HG03460 (cell line): Measurements from ENCODE around the gene AFM.

Experiments
- ATAC-seq: cut with Tn5 transposase; IDR thresholded peaks from one replicate; pipeline ENCODE4 v1.9.1; 2021; ENCODE audit not compliant: unreplicated experiment

Gene AFM

DNA sequence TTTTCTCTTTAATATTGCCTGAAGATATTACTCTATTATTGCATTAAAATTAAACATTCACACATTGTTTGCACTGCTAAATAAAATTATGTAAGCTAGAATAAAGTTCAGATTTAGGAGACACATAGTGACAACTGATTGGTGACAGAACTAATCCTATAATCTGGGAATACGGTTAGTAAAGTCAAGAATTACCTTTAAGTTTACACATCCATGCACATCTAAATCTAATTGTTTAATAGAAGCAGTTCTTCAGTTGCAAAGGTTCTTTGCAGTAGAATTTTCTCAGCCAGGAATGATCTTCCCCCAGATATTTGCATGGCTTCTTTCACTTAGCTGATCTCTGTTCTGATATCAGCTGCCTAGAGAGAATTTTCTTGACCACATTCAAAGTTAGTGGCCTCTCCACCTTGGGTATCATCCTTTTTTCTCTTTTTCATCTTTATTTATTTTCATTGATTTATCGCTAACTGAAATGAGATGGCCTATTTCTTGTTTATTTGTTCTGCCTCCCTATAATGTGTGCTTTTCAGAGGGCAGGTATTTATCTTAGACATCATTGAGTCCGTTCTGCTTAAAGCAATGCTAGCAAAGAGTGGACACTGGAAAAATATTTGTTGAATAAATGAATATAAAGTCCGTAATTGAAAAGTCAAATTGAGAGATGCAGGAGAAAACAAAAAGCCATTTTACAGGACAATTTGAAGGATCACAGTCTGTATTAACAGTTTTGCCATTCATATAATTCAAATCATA is 32.9 kb upstream of the AFM start:
- ATAC-seq = no peak

DNA sequence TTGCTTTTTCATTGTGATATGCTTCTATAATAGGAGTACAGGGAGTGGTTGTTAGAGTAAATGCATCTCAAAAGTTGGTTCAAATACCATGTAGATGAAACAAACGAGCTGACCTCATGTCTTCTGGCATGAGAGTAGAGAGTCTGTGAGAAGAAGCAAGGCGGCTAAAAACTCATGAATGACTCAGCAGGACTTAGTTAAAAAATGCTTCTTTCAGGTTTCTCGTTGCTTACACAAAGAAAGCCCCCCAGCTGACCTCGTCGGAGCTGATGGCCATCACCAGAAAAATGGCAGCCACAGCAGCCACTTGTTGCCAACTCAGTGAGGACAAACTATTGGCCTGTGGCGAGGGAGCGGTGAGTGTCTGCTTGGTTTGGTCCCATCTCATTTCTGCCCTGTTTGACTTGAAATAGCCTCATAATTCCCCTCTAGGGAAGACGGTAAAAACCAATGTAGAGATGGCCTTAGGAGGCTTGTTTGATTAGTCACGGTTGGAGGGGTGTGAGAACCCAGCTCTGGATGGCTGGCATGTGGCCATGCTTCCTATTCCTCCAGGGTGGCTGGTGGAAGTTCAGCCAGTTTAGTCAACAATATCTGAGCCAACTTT is 31.0 kb upstream of the AFM start:
- no peak for ATAC-seq

- ATAC-seq = no peak
Measured at GRCh38 chr4:73451404-73451803, 30.1 kb upstream of the AFM start.

DNA sequence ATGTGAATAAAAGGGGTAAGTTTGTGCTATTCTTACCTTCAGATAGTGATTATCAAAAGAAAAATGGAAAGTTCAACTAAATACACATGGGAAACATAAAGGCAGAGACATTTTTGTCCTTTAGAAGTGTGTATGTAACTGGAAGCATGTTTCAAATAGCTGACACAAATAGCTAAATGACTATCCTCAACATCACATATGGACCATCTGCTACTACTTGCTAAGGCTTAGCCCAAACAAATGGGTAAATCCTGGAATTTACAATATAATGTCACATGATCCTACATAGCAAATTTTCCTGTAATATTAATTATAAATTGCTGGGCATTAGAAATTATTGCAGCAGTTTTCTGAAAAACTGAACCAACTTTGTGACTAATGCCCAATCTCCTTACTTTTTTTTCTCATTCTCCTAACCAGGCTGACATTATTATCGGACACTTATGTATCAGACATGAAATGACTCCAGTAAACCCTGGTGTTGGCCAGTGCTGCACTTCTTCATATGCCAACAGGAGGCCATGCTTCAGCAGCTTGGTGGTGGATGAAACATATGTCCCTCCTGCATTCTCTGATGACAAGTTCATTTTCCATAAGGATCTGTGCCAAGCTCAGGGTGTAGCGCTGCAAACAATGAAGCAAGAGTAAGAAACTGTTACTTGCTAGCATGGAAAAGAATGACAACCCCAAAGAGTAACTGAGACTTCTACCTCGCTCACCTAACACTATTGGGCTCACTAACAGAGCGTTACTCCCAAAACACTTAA is 29.4 kb upstream of the AFM start:
- ATAC-seq = no peak

GRCh38 chr4:73452953-73453700 is 28.4 kb upstream of the AFM start:
- no peak for ATAC-seq

DNA sequence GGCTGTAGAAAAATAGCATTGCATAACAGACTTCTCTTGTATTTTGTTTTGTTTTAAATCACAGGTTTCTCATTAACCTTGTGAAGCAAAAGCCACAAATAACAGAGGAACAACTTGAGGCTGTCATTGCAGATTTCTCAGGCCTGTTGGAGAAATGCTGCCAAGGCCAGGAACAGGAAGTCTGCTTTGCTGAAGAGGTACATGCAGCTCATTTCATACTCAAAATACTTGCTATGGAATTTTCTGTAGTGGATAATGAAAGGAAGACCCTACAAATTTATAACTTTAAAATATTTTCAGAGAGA is 27.9 kb upstream of the AFM start:
- ATAC-seq = no peak

GRCh38 chr4:73454920-73455319 is 26.6 kb upstream of the AFM start:
- no peak for ATAC-seq

- ATAC-seq = no peak
Measured at GRCh38 chr4:73456177-73457022, 25.1 kb upstream of the AFM start.

DNA sequence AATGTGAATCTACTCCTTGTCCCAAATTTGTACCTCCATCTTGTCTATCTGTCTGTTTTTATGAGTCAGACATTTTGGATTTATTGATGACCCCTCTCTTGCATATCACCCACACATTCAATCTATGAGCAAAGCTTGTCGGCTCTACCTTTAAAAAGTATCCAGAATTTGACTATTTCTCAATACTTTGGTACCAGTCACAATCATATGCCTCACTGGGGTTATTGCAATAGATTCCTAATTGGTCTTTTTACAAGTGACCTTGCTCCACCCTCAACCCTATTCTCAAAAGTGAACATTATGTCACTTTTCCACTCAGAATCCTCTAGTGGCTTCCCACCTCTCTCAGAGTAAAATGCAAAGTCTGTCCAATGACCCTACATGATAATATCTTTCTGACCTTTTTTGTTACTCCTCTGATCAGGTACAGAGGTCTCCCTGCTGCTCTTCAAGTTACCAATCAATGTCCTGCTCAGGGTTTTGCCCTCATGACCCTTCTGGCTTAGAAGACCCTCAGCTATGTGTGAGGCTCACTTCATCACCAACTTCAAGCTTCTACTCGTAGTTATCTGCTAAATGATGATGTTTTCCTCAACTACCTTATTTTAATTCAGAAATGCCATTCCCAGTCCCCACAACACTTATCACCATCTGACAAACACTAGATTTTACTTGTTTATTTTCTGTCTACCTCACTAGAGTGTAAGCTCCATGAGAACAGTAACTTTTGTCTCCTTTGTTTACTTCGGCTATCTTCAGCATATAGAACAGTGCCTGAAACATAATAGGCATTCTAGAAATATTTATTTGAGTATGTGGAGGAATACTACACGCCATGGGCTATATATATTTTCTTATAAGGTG is 23.1 kb upstream of the AFM start:
- no peak for ATAC-seq

GRCh38 chr4:73459048-73459421 is 22.5 kb upstream of the AFM start:
- no peak for ATAC-seq

- no peak for ATAC-seq
Measured at GRCh38 chr4:73460913-73461522, 20.5 kb upstream of the AFM start.

- ATAC-seq = no peak
Measured at GRCh38 chr4:73468170-73468569, 13.4 kb upstream of the AFM start.

DNA sequence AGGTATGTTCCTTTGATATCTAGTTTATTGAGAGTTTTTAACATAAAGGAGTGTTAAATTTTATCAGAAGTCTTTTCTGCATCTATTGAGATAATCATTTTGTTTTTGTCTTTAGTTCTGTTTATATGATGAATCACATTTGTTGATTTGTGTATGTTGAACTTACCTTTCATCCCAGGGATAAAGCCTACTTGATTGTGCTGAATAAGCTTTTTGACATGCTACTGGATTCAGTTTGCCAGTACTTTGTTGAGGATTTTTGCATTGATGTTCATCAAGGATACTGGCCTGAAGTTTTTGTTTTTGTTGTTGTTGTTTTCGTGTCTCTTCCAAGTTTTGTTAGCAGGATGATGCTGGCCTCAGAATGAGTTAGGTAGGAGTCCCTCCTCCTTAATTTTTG is 10.8 kb upstream of the AFM start:
- no peak for ATAC-seq

DNA sequence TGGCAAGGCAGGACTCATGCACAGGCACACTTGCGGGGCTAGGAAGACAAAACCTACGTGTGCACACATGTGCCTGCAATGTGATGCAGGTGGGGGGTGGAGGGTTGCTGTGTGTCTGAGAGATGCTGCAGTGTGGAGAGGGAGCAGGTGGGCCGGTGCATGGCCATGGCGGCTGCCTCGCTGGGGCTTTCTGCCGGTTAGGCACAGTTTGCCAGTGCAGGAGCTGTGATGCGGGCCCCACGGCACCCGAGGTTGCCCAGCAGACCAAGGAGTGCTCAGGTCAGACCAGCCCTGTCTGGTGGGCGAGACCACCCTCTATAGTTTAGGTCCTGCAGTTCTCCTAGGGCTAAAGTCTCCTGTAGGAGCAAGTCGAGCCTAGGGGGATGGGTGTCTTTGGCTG is 4.4 kb upstream of the AFM start:
- no peak for ATAC-seq

DNA sequence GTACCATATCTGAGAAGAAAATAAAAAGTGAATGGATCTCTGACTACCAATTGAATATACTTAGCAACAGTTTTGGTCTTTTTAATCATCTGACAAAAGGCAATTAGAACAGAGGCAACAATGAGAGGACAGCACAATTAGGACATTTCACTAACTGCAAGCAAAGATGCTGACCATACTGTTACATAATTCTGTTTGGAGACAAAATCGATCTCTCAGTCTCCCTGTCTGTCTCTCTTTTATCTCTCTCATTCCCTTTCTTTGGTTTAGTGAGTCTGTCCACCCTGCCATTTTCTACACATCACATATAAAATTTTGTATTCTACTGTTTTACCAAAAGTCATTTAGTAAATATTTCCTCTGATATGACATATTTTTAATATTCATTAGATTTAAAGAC is 2.2 kb upstream of the AFM start:
- ATAC-seq = no peak

DNA sequence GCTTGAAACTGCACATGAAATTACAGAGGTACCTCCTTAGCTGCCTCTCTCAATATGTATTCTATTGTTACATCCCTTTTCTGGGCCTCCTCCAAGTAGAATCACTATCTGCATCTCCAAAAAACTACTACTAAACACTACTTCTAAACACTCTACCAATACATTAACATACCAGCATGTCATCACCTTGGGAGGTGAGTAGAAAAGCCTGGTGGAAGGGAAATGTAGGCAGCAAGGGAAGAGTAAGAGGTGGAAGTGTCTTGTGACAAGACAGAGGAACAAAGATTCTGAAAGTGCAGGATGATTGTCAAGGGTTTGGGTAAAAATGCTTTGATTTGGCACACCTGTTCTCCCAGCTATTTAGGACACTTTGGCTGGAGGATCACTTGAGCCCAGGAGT is 3.5 kb downstream of the AFM start:
- ATAC-seq = no peak

GRCh38 chr4:73485596-73485995 is 4.1 kb downstream of the AFM start:
- ATAC-seq = no peak

GRCh38 chr4:73486497-73486896 is 5.0 kb downstream of the AFM start:
- ATAC-seq = no peak

GRCh38 chr4:73487233-73487632 is 5.7 kb downstream of the AFM start:
- ATAC-seq = no peak
